Stimulated activated CD8-positive, alpha-beta memory T cell treated with anti-CD3 and anti-CD28 coated beads, Interleukin-4, amount 100 ng/mL, for 24 hours (primary cell): ENCODE results near the gene REPIN1.

Experiments used
- DNase-seq: peaks from one replicate; pipeline ENCODE4 v3.0.0-alpha.2; 2020; ENCODE audit warnings: low read depth

Gene REPIN1

DNA sequence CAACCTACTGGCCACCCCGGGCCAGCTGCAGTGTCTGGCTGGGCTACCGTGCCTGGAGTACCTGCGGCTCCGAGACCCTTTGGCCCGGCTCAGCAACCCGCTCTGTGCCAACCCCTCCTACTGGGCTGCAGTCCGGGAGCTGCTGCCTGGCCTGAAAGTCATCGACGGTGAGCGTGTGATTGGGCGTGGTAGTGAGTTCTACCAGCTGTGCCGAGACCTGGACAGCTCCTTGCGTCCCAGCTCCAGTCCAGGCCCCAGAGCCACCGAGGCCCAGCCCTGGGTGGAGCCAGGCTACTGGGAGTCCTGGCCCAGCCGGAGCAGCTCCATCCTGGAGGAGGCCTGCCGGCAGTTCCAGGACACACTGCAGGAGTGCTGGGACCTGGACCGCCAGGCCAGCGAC, 31.4 kb upstream of the REPIN1 start:
- DNase-seq: no peak

DNA sequence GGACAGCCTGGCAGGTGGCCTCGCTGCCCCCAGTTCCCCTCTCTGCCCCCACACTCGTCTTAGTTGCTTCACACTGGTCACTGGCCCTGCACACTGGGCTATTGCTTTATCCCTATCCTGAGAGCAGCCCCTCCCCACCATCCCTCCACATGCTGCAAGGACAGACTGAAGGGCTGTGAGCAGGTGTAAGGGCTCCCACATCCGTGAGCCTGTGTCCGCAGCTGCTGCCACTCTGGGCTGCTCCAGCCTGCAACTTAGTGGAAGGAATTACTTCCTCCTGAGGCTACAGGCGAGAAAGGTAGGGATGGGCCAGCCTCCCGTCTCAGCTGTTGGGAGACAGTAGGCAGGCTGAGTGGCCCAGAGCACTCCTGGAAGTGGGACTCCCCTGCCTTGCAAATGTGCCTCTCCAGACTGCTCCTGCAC, 31.0 kb upstream of the REPIN1 start:
- no peak for DNase-seq

DNA sequence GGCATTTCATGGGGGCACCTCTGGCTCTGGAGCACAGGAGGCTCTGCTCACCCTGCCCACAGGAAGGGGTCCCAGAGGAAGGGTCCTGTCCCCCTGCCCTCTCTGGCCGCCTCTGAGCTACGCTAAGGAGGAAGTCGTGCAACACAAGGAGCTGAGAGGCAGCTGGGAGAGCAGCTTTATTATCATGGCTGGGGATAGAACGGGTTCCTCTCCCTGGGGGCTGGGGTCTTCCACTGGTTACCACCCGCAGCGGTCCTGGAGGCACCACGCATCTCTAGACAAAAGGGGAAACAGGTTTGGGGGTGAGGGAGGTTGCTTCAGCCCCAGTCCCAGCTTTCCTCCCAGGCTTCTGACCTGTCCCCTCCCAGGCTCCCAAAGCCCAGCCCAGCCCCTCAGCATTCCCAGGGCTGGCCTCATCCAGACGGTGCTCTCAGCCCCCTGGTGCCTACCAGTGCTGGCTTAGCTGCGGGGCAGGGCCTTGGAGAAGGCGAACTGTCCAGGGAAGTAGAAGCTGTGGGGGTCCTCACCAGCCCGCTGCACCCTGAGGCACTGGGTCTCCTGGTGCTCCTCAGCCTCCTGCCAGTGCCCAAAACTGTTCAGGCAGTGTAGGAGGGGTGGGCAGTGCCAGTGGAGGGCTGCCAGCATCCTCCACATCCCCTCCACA, 30.3 kb upstream of the REPIN1 start:
- no peak for DNase-seq

DNA sequence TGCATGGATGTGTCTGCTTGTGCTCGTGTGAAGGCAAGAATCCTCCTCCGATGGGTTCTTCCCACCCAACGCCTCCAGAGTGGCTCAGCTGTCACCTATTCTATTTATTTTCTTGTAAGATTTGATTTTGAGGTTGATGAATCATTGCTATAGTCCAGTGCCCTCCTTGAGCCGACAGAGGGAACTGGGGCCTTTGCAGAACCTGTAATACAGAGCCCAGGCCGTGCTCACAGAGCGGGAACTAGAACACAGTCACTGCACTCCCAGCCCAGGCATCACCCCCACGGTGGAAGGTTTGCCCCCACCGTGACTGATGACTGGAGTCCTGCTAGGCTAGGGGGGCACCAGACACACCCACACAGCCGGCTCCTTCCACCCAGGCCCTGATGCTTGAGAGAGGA, 29.2 kb upstream of the REPIN1 start:
- no peak for DNase-seq

DNA sequence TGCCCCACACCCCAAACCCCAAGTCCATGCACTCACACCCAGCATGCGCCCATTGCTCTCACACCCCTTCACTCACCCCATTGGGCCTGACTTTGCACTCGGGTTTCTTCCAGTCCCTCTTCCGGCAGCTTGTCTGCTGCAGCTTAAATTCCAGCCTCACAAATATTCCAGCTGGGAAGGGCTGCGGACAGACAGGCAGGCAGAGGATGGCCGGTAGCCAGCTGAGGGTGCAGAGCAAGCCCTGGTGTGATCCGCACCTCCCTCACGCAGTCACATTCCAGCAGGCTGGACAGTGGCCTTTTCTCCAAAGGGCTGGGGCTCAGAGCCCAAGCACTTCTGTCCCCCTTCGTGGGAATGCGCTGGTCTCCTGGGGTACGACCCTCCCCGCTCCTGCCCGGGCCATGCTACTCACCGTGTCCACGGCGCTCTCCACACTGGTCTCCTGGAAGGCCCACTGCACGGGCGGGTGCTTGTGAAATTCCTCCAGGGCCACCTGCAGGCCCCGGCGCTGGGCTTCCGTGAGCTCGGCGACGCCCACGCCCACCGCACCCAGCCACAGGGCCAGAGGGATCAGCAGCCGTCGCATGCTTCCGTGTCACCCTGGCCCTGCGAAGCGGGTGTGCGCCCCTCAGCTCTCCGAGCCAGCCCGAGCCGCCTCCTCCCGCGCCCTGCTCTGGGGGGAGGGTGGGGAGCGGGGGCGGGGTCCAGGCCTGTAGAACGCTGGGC, 28.4 kb upstream of the REPIN1 start:
- DNase-seq: no peak

DNA sequence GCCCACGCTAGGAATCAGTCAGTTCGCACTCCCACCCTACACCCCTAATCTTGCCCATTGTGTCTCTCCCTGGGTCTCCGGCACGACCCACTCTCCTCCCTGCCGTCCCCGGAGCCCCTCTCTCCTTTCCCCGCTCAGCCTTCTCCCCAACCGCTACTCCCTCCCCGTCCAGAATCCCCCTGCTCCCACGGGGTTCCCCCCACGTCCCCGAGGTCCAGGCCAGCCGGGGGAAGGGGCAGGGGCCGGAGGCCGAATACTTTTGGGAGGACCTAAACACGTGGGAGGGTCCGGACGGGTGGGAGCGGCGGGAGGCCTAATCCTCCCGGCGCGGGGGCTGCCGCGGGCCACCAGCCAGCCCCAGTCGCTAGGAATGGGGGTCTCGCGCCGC, 27.8 kb upstream of the REPIN1 start:
- DNase-seq: no peak

DNA sequence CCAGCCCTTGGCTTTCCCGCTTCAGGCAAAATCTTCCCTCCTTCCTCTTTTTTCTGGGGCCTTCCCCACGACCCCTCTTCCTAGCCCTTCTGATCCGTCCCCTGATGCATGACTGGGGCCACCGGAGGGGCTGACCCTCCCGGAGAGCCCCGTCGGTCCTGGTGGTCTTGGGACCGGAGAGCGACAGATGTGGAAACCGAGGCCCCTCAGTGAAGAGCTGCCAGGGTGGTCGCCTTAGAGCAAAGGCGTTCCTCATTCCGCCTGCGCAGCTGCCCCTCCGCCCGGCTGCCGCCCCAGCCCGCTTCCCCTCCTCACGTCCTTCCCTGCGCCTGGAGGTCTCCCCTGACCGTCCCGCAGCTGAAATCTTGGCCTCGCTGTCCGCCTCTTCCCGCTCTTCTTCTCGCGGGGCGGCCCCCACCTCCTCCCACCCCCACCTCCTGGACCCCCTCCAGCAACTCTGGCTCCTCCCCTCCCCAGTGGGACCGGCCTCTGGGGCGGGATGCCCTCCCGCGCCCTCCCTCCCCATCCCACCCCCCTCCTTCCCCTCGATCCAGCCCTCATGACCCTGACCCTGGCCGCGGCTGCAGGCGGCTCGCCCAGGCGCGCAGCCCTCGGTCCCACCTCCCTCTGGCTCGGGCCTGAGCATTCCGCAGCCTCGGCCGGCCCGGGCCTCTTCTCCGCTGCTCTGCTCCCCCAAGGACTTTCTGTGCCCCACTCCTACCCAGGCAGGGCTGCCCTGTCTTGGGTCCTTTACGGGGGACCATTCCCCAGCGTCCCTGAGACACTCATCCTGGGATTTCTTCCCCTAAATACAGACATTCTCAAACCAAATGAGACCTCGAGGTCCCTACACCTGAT, 27.1 kb upstream of the REPIN1 start, which contains the start of gene RARRES2:
RARRES2 (minus strand) TSS at position 367 of the 858 bp plus-strand sequence. CDS start 1,020 bp downstream, outside the sequence.
- DNase-seq: no peak

DNA sequence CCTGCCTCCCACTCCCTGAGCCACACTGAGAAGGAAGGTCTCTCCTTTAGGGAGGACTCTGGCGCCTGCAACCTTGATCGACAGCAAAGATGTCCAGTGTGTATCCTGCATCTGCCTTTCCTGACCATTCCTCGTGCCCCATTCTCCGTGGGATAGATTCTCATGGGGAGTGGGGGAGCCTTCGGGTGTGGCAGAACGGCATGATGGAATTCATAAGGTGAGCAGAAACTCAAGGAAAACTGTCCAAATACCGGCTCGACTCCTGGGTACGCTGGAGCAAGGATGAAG, 26.6 kb upstream of the REPIN1 start:
- DNase-seq: no peak

DNA sequence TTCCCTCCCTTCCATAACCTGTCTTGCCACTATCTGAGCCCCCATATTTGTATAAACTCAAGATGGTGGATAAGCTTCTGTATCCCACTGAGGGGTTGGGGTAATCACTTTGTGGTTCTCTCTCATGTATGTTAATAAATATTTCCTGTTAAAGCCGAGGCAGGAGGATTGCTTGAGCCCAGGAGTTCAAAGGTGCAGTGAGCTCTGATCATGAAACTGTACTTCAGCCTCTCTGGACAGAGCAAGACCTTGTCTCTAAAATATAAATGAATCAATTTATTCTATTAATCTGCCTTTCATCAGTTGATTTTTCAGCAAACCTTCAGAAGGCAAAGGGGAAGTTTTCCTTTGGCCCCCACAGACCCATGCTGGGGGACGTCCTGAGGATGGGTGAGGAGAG, 25.4 kb upstream of the REPIN1 start:
- DNase-seq: no peak

DNA sequence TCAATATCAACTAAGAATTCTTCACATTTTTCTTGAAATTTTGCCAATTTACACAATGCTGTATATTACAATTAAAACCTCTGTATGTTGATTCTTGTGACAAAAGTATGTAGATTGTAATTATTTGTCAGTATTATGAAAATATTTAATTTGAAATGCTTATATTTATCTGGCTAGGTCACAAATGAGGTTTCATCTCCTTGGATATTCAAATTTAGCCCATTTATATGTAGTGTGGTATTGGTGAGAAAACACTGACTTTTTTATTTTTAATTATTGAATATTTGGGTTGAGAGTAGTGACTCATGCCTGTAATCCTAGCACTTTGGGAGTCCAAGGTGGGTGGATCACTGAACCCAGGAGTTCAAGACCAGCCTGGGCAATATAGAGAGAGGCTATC, 24.3 kb upstream of the REPIN1 start:
- DNase-seq: no peak

DNA sequence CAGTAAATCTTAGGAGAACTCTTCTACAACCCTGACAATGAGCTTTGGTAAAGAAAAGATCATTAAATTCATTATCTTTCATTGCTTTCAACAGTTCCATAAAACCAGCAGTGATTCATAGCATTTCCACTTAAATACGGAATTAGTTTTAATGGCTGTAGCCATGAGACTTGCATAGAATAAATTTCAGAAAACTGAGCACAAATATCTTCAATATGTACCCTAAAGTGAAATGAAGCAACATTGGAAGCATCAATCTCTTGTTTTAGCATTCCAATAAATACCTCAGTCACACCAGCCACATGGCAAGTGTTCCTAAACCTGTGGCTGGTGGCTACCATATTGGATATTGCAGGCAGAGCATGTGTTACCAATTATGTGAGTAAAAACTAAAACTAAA, 23.6 kb upstream of the REPIN1 start:
- DNase-seq: no peak

DNA sequence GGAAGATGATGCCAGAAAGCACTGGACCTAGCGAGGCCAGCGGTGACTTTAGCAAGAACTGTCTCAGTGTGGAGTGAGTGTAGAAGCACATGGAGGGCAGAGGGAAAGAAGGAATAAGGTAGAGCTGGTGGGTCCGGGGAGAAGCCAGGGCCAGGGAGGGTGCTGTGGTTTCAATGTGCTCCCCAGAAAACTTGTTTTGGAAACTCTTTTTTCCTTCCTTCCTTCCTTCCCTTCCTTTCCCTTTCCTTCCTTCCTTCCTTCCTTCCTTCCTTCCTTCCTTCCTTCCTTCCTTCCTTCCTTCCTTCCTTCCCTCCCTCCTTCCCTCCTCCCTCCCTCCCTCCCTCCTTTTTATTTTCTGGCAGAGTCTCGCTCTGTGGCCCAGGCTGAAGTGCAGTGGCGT, 21.7 kb upstream of the REPIN1 start:
- no peak for DNase-seq

DNA sequence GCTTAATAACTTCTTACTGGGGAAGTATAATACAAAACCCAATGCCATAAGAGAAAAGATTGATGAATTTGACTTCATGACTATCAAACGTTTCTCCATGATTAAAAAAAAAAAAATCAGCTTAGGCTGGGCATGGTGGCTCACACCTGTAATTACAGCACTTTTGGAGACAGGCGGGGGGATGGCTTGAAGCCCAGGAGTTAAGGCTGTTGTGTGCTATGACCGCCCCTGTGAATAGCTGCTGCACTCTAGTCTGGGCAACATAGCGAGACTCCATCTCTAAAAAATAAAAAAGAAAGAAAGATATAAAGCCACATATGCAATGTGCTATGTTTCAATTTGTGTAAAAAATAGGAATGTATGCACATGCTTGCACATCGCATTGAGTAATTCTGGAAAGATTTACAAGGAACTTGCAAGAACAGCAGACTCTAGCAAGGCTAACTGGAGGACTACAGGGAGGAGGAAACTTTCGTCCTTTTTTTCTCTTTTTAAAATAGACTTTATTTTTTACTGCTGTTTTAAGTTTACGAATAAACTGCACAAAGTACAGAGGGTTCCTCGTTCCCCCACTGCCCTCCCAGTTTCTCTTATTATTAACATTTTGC, 16.9 kb upstream of the REPIN1 start:
- DNase-seq: no peak

DNA sequence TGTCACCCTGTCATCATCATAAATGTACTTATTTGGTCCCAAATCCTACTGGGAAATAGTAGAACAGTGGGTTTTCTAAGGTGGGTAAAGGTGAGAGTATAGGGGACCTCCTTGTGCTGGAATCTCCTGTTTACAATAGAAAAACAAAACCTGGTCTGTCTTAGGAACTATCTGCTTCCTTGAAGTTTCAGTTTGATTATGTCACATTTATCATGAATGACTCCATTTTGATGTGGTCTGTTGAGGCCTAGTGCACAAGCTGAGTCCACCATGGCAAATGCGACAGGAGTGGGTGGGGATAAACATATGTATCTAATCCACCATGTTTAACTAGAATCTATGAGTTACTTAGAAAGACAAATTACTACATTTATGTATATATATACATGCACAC, 13.0 kb upstream of the REPIN1 start:
- no peak for DNase-seq

DNA sequence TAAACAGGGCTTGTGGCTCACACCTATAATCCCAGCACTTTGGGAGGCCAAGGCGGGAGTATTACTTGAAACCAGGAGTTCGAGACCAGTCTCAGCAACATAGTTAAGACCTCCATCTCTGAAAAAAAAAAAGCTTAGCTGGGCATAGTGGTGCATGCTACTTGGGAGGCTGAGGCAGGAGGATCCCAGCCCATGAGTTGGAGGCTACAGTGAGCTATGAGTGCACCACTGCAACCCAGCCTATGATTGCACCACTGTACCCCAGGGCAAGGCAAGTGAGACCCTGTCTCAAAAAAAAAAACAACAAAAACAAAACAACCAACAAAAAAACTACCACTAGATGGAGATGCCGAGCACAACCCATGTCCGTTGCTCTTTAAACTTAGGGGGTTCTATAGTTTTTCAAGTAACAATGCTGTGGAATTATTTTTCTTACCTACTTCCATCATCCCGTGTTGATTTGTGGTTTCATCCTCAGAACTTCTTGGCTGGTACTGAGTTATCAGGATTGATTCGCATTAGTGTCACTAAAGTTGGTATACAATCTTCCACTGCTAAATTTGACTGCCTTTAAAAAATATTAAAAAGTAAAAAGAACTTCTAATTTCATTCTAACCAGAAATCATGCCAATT, 12.2 kb upstream of the REPIN1 start:
- no peak for DNase-seq

DNA sequence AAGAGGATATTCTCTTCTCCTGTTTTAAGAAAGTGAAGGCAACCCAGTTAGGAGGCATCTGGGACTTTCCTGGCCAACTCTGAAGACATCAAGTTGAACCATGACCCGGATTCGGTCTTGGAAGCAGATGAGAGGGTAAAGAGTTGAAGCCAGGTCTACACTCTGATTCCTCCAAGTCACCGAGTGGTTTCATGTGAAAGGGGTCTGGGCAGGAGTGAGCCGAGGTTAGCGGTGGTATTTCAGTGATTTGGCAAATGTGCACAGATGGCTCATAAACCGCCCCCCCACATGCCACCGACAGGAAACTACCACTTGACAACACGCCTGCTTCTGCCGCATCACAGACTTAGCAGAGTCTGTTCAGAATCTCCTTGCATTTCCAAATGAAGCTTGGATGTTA, 11.4 kb upstream of the REPIN1 start:
- DNase-seq: peak; percentile 46

DNA sequence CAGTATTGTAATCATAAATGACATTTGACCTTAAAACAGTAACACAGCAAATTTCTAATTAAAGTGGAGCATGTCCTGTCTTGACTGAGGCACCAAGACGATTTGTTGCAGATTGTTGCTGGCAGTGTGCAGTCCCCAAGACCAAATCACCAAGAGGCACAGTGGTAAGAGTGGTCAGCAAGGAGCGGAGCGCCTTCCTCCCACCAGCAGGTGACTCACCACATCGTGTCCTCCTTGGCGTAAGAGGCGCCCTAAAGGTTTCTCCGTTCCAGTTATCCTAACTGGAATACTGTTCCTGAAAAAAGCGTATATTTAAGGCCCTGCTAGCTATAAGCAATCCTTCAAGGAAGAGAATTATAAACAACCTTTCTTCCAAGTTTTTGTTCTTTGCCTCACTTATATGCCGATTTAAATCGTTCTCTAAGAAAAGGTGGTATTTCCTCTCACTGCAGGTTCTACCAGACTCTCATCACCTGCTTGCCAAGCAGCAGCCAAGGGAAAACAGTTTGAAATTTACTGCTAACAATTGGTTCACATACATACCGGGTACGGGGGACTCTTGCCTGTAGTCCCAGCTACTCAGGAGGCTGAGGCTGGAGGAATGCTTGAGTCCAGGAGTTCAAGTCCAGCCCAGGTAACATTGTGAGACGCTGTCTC, 10.7 kb upstream of the REPIN1 start:
- no peak for DNase-seq

DNA sequence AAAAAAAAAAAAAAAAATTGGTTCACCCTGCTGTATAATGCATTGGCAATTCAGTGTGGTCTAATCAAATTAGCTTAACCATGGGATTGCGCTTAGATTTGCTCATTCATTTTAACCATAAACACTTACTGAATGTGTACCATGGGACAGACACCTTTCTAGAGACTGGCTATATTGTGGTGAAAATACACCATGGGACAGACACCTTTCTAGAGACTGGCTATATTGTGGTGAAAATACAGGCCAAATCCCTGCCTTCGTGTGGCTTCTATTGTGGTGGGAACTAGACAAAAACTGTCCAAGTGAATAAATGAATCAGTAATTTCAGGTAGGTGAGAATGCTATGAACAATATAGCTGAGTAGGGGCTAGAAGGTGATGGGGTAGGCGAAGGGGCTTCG, 10.2 kb upstream of the REPIN1 start:
- DNase-seq: no peak

DNA sequence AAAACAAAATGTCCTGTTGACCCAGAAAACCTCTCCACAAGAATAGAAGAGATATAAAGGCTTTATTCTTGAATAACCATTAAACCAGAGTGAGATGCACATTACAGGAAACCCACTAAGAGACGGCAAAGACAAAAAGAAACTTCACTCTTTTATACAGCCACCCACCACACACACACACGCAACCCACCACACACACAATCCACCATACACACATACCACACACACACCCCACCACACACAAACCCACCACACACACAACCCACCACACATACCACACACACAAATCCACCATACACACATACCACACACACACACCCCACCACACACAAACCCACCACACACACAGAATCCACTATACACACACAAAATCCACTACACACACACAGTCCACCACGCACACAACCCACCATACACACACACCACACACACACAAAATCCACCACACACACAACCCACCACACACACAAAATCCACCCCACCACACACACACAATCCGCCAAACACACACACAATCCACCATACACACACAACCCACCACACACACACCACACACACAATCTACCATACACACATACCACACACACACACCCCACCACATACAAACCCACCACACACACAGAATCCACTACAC, 9.5 kb upstream of the REPIN1 start:
- DNase-seq: no peak

DNA sequence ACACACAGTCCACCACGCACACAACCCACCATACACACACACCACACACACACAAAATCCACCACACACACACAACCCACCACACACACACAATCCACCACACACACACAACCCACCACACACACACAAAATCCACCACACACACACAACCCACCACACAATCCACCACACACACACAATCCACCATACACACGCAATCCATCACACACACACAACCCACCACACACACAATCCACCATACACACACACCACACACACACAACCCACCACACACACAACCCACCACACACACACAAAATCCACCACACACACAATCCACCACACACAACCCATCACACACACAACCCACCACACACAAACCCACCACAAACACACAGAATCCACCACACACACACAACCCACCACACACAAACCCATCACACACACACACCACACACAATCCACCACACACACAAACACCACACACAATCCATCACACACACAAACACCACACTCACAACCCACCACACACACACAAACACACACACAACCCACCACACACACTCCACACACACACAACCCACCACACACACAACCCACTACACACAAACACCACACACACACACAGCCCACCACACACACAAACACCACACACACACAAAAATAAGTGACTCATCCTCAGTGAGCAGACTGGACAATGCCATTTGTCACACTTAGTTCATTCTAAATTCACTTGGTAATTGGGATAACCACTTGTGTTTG, 8.8 kb upstream of the REPIN1 start:
- DNase-seq: no peak
